ENCODE results near the gene HES5.

HES5 gene

GRCh38 chr1:2539312-2539907 lies 9.3 kb upstream of the HES5 start:
- H3K4me1 ChIP-seq (ENCODE audit: control insufficient read depth, insufficient read depth, low read length, poor library complexity, severe bottlenecking), result peaks cover 10% of the 10 kb centered on the region
- H3K4me3 ChIP-seq (ENCODE audit: insufficient read depth, low read depth, low read length, poor library complexity, severe bottlenecking), result no peak overlapping the region
- H3K9me3 ChIP-seq (ENCODE audit: control insufficient read depth, low read length), result no peaks in the 10 kb centered on the region
- H3K36me3 ChIP-seq (ENCODE audit: control insufficient read depth, insufficient read depth, low read length), result no peaks in the 10 kb centered on the region
- no peak for DNase-seq
- no peaks in the 10 kb centered on the region for H3K27me3 ChIP-seq (replicated peaks; ENCODE audit: control insufficient read depth, insufficient read depth, low read length, poor library complexity, severe bottlenecking)
- H3K27ac ChIP-seq (ENCODE audit: insufficient read depth, low read length, poor library complexity, severe bottlenecking), result no peak overlapping the region

GRCh38 chr1:2538872-2539271 lies 8.8 kb upstream of the HES5 start:
- no peak overlapping the region for H3K27ac ChIP-seq (ENCODE audit: insufficient read depth, low read length, poor library complexity, severe bottlenecking)
- no peak overlapping the region for H3K4me3 ChIP-seq (ENCODE audit: insufficient read depth, low read depth, low read length, poor library complexity, severe bottlenecking)
- H3K4me1 ChIP-seq (ENCODE audit: control insufficient read depth, insufficient read depth, low read length, poor library complexity, severe bottlenecking), result peaks cover 10% of the 10 kb centered on the region
- no peak for DNase-seq
- no peaks in the 10 kb centered on the region for H3K27me3 ChIP-seq (replicated peaks; ENCODE audit: control insufficient read depth, insufficient read depth, low read length, poor library complexity, severe bottlenecking)
- no peaks in the 10 kb centered on the region for H3K36me3 ChIP-seq (ENCODE audit: control insufficient read depth, insufficient read depth, low read length)
- H3K9me3 ChIP-seq (ENCODE audit: control insufficient read depth, low read length), result no peaks in the 10 kb centered on the region

- no peak for DNase-seq
- Histone ChIP-seq H3K27ac (ENCODE audit: insufficient read depth, low read length, poor library complexity, severe bottlenecking) (no peak overlapping the region), H3K4me1 (ENCODE audit: control insufficient read depth, insufficient read depth, low read length, poor library complexity, severe bottlenecking) (peaks cover 10% of the 10 kb centered on the region), H3K36me3 (ENCODE audit: control insufficient read depth, insufficient read depth, low read length) (no peaks in the 10 kb centered on the region), H3K4me3 (ENCODE audit: insufficient read depth, low read depth, low read length, poor library complexity, severe bottlenecking) (no peak overlapping the region), H3K27me3 (replicated peaks; ENCODE audit: control insufficient read depth, insufficient read depth, low read length, poor library complexity, severe bottlenecking) (no peaks in the 10 kb centered on the region), H3K9me3 (ENCODE audit: control insufficient read depth, low read length) (no peaks in the 10 kb centered on the region)
These were observed 8.3 kb upstream of the HES5 start for GRCh38 chr1:2538376-2538775.

- H3K27me3 ChIP-seq (replicated peaks; ENCODE audit: control insufficient read depth, insufficient read depth, low read length, poor library complexity, severe bottlenecking), result no peaks in the 10 kb centered on the region
- peaks cover 10% of the 10 kb centered on the region for H3K4me1 ChIP-seq (ENCODE audit: control insufficient read depth, insufficient read depth, low read length, poor library complexity, severe bottlenecking)
- H3K4me3 ChIP-seq (ENCODE audit: insufficient read depth, low read depth, low read length, poor library complexity, severe bottlenecking), result no peak overlapping the region
- H3K27ac ChIP-seq (ENCODE audit: insufficient read depth, low read length, poor library complexity, severe bottlenecking), result no peak overlapping the region
- DNase-seq, result no peak
- no peaks in the 10 kb centered on the region for H3K9me3 ChIP-seq (ENCODE audit: control insufficient read depth, low read length)
- H3K36me3 ChIP-seq (ENCODE audit: control insufficient read depth, insufficient read depth, low read length), result no peaks in the 10 kb centered on the region
These were observed 7.7 kb upstream of the HES5 start for GRCh38 chr1:2537784-2538115.

- no peak for DNase-seq
- H3K9me3 ChIP-seq (ENCODE audit: control insufficient read depth, low read length), result no peaks in the 10 kb centered on the region
- no peak overlapping the region for H3K4me3 ChIP-seq (ENCODE audit: insufficient read depth, low read depth, low read length, poor library complexity, severe bottlenecking)
- H3K27ac ChIP-seq (ENCODE audit: insufficient read depth, low read length, poor library complexity, severe bottlenecking), result no peak overlapping the region
- H3K36me3 ChIP-seq (ENCODE audit: control insufficient read depth, insufficient read depth, low read length), result no peaks in the 10 kb centered on the region
- peaks cover 9% of the 10 kb centered on the region for H3K4me1 ChIP-seq (ENCODE audit: control insufficient read depth, insufficient read depth, low read length, poor library complexity, severe bottlenecking)
- peaks cover 4% of the 10 kb centered on the region for H3K27me3 ChIP-seq (replicated peaks; ENCODE audit: control insufficient read depth, insufficient read depth, low read length, poor library complexity, severe bottlenecking)
These were observed 5.9 kb upstream of the HES5 start for GRCh38 chr1:2535981-2536380.

- Histone ChIP-seq H3K27ac (ENCODE audit: insufficient read depth, low read length, poor library complexity, severe bottlenecking) (no peak overlapping the region), H3K9me3 (ENCODE audit: control insufficient read depth, low read length) (no peaks in the 10 kb centered on the region), H3K36me3 (ENCODE audit: control insufficient read depth, insufficient read depth, low read length) (no peaks in the 10 kb centered on the region), H3K4me1 (ENCODE audit: control insufficient read depth, insufficient read depth, low read length, poor library complexity, severe bottlenecking) (peaks cover 11% of the 10 kb centered on the region), H3K27me3 (replicated peaks; ENCODE audit: control insufficient read depth, insufficient read depth, low read length, poor library complexity, severe bottlenecking) (peaks cover 9% of the 10 kb centered on the region), H3K4me3 (ENCODE audit: insufficient read depth, low read depth, low read length, poor library complexity, severe bottlenecking) (no peak overlapping the region)
- DNase-seq, result no peak
These were observed 5.4 kb upstream of the HES5 start for GRCh38 chr1:2535455-2535854.

- Histone ChIP-seq H3K27ac (ENCODE audit: insufficient read depth, low read length, poor library complexity, severe bottlenecking) (no peak overlapping the region), H3K36me3 (ENCODE audit: control insufficient read depth, insufficient read depth, low read length) (no peaks in the 10 kb centered on the region), H3K4me3 (ENCODE audit: insufficient read depth, low read depth, low read length, poor library complexity, severe bottlenecking) (no peak overlapping the region), H3K4me1 (ENCODE audit: control insufficient read depth, insufficient read depth, low read length, poor library complexity, severe bottlenecking) (peaks cover 11% of the 10 kb centered on the region), H3K9me3 (ENCODE audit: control insufficient read depth, low read length) (no peaks in the 10 kb centered on the region), H3K27me3 (replicated peaks; ENCODE audit: control insufficient read depth, insufficient read depth, low read length, poor library complexity, severe bottlenecking) (peaks cover 15% of the 10 kb centered on the region)
- DNase-seq, result no peak
These were observed 4.8 kb upstream of the HES5 start for GRCh38 chr1:2534687-2535441.

GRCh38 chr1:2534315-2534686 lies 4.2 kb upstream of the HES5 start:
- Histone ChIP-seq H3K36me3 (ENCODE audit: control insufficient read depth, insufficient read depth, low read length) (no peaks in the 10 kb centered on the region), H3K27me3 (replicated peaks; ENCODE audit: control insufficient read depth, insufficient read depth, low read length, poor library complexity, severe bottlenecking) (peaks cover 17% of the 10 kb centered on the region), H3K4me3 (ENCODE audit: insufficient read depth, low read depth, low read length, poor library complexity, severe bottlenecking) (no peak overlapping the region), H3K4me1 (ENCODE audit: control insufficient read depth, insufficient read depth, low read length, poor library complexity, severe bottlenecking) (peaks cover 13% of the 10 kb centered on the region), H3K9me3 (ENCODE audit: control insufficient read depth, low read length) (no peaks in the 10 kb centered on the region), H3K27ac (ENCODE audit: insufficient read depth, low read length, poor library complexity, severe bottlenecking) (no peak overlapping the region)
- no peak for DNase-seq

- Histone ChIP-seq H3K4me3 (ENCODE audit: insufficient read depth, low read depth, low read length, poor library complexity, severe bottlenecking) (no peak overlapping the region), H3K27me3 (replicated peaks; ENCODE audit: control insufficient read depth, insufficient read depth, low read length, poor library complexity, severe bottlenecking) (peaks cover 25% of the 10 kb centered on the region)
These were observed 3.3 kb upstream of the HES5 start for GRCh38 chr1:2533365-2533764.

GRCh38 chr1:2532485-2533160 lies 2.6 kb upstream of the HES5 start:
- no peaks in the 10 kb centered on the region for H3K36me3 ChIP-seq (ENCODE audit: control insufficient read depth, insufficient read depth, low read length)
- H3K9me3 ChIP-seq (ENCODE audit: control insufficient read depth, low read length), result no peaks in the 10 kb centered on the region
- no peak overlapping the region for H3K27ac ChIP-seq (ENCODE audit: insufficient read depth, low read length, poor library complexity, severe bottlenecking)
- peaks cover 19% of the 10 kb centered on the region for H3K4me1 ChIP-seq (ENCODE audit: control insufficient read depth, insufficient read depth, low read length, poor library complexity, severe bottlenecking)
- no peak for DNase-seq
- no peak overlapping the region for H3K4me3 ChIP-seq (ENCODE audit: insufficient read depth, low read depth, low read length, poor library complexity, severe bottlenecking)
- peaks cover 25% of the 10 kb centered on the region for H3K27me3 ChIP-seq (replicated peaks; ENCODE audit: control insufficient read depth, insufficient read depth, low read length, poor library complexity, severe bottlenecking)

More at GRCh38 chr1:2533365-2533764, 3.3 kb upstream of the HES5 start:
- no peaks in the 10 kb centered on the region for H3K9me3 ChIP-seq (ENCODE audit: control insufficient read depth, low read length)
- no peaks in the 10 kb centered on the region for H3K36me3 ChIP-seq (ENCODE audit: control insufficient read depth, insufficient read depth, low read length)
- H3K4me1 ChIP-seq (ENCODE audit: control insufficient read depth, insufficient read depth, low read length, poor library complexity, severe bottlenecking), result peaks cover 19% of the 10 kb centered on the region
- DNase-seq, result no peak
- no peak overlapping the region for H3K27ac ChIP-seq (ENCODE audit: insufficient read depth, low read length, poor library complexity, severe bottlenecking)
